Breast epithelium (tissue), 4 donors: Measurements from ENCODE around the gene PPM1G. TPM values are rescaled to one million over a fixed set of nuclear protein-coding genes. Genes with fewer than 3 reads are reported as not detected.
A peak's percentile ranks its signal among the peaks of the same experiment; 100 is the strongest.

Experiments used
- DNase-seq, 2 donors: peaks; one replicate each; pipeline ENCODE4 v3.0.0-alpha.2; 2019; ENCODE audit warnings: low spot score in 2 of 2
- H3K27ac ChIP-seq, 2 donors: fragments of 200-600 bp; sonication (generic) in 1 of 2; one replicate each; pipeline ENCODE4 v1.5.1; 2016 to 2019; ENCODE audit warnings: mild to moderate bottlenecking in 1 of 2
- H3K27me3 ChIP-seq, 2 donors: fragments of 200-600 bp; sonication (generic) in 1 of 2; one replicate each; pipeline versions ENCODE4 v1.5.1 to v1.6.0; 2017 to 2019; ENCODE audit warnings: control low read depth in 1 of 2, mild to moderate bottlenecking in 1 of 2
- H3K36me3 ChIP-seq: fragments of 200-600 bp; one replicate; pipeline ENCODE4 v1.5.1; 2019
- H3K4me1 ChIP-seq, 2 donors: fragments of 200-600 bp; sonication (generic); one replicate each; pipeline ENCODE4 v1.5.1; 2016 to 2019; ENCODE audit warnings: control low read depth in 1 of 2
- H3K4me3 ChIP-seq, 3 donors: fragments of 200-600 bp; sonication (generic); 1 replicate in 2 of 3; 2 replicates in 1 of 3; pipeline ENCODE4 v1.5.1; 2016 to 2019; ENCODE audit warnings: mild to moderate bottlenecking in 3 of 3, moderate library complexity in 2 of 3
- H3K9me3 ChIP-seq, 2 donors: fragments of 200-600 bp; sonication (generic) in 1 of 2; one replicate each; pipeline ENCODE4 v1.5.1; 2016 to 2019; ENCODE audit warnings: control low read depth in 1 of 2
- POLR2A ChIP-seq: fragments of 450-650 bp; IDR thresholded peaks from one replicate; pipeline ENCODE4 v1.6.1; 2016; ENCODE audit warnings: antibody characterized with exemption, mild to moderate bottlenecking, moderate library complexity
- POLR2AphosphoS5 ChIP-seq, 3 donors: sonication (generic); formaldehyde crosslinking; IDR thresholded peaks; one replicate each; pipeline ENCODE4 v1.6.1; 2017; ENCODE audit warnings: antibody characterized with exemption in 3 of 3
- intact Hi-C: fragments of 100-400 bp; cut with DNase I; formaldehyde crosslinking; loops from one replicate; pipeline ENCODE4 v1.15.1; 2023; ENCODE audit warnings: low total_unique reads
- total RNA-seq, 3 donors: library from RNA; depleted of rRNA; stranded (reverse); fragments of >200 nt; gene quantifications; one replicate each; pipeline ENCODE4 v1.1.0, GENCODE V29; 2016
- TF ChIP-seq, protein P1 (sequence below), 3 donors: fragments of 450-650 bp; IDR thresholded peaks; one replicate each; pipeline ENCODE4 v1.5.1; 2016 to 2017; ENCODE audit warnings: antibody characterized with exemption in 3 of 3, mild to moderate bottlenecking in 3 of 3, moderate library complexity in 3 of 3

Gene PPM1G
- total RNA-seq, 3 donors from 2014 or later: 46.2 to 59.0 (median 54.4) TPM

DNA sequence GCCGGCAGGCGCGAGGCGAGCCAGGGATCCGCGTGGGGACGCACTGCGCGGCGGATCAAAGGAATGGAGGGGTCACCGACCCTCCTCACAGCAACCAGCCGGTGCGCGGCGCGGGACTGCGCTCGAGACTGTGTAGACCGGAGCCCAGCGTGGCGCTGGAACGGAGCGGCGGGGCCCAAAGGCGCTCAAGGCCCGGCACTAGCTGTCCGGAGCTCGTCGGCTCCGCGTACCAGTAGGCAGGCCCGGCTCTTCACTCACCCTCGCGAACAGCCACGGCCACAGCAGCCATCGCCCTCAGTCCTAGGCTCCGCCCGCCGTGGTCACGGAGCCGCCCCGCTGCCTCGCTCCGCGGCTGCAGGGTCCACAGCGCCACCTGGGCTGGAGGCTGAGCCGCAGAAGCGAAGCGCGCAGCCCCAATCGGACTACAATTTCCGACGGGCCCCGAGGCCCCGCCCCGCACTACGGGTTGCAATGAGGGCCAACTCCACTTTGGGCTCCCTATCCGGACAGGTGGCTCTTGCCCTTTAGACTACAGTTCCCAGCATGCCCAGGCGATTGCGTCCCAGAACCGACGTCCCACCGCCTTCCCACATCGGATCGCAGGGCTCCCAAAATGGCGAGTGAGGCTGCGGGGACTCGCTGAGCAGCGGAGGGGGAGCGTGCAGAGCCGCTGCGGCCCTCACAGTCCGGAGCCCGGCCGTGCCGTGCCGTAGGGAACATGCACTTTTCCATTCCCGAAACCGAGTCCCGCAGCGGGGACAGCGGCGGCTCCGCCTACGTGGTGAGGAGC is 39.2 kb downstream of the PPM1G start, which contains the start of the genes EIF2B4 and SNX17:
EIF2B4 (minus strand) TSS at position 313 of the 790 bp plus-strand sequence; CDS start at position 289, 24 bp downstream.
SNX17 (plus strand) TSS at position 591 of the 790 bp plus-strand sequence; CDS start at position 719, 128 bp downstream.
- TF ChIP-seq POLR2AphosphoS5 (IDR thresholded peaks at IDR 0.05) (peak; percentile 84 to 95 (median 93)), POLR2A (peak; percentile 22)
- TF ChIP-seq, protein P1, sequence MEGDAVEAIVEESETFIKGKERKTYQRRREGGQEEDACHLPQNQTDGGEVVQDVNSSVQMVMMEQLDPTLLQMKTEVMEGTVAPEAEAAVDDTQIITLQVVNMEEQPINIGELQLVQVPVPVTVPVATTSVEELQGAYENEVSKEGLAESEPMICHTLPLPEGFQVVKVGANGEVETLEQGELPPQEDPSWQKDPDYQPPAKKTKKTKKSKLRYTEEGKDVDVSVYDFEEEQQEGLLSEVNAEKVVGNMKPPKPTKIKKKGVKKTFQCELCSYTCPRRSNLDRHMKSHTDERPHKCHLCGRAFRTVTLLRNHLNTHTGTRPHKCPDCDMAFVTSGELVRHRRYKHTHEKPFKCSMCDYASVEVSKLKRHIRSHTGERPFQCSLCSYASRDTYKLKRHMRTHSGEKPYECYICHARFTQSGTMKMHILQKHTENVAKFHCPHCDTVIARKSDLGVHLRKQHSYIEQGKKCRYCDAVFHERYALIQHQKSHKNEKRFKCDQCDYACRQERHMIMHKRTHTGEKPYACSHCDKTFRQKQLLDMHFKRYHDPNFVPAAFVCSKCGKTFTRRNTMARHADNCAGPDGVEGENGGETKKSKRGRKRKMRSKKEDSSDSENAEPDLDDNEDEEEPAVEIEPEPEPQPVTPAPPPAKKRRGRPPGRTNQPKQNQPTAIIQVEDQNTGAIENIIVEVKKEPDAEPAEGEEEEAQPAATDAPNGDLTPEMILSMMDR (IDR thresholded peaks at IDR 0.05): peak; percentile 13 to 65 (median 54)
- no peaks in the 10 kb centered on the region for H3K9me3 ChIP-seq
- H3K36me3 ChIP-seq: peaks cover 12% of the 10 kb centered on the region
- peak within 1 kb of the TSS; percentile 79 to 100 (median 95) for H3K4me3 ChIP-seq
- peak; percentile 99 for DNase-seq
- H3K27ac ChIP-seq: peak within 1 kb of the TSS; percentile 93 to 96
- H3K4me1 ChIP-seq: peaks cover 9 to 17% of the 10 kb centered on the region in 2 donors
- no peaks in the 10 kb centered on the region for H3K27me3 ChIP-seq
- intact Hi-C loops: no loop called here

DNA sequence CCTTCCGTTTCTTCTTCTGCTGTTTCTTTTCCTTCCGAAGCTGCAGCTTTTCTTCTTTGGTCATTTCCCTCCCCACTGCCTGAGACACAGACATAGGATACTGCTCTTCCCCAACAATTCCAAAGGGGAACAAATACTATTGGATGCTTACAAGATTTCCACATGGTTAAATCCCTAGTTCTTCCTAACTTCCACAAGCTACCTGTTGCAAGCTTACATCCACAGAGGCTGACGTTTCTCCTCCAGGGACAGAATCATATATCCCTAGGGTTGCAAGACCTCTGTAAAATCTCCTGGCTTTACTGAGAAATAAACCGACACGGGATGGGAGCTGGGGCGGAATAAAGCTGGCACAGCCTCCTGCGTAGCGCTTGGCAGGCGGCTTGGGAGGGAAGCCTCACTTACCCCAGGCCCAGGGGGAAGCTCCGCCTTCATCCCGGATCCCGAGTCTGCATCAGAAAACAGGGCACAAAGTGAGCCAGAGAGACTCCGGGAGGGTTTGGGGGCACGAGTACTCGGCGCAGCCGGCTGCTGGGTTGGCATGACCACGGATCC is 39.8 kb downstream of the PPM1G start:
- H3K27ac ChIP-seq: peak overlapping the region; percentile 93 to 96
- peak overlapping the region; percentile 79 to 100 (median 95) for H3K4me3 ChIP-seq
- H3K9me3 ChIP-seq: no peaks in the 10 kb centered on the region
- peaks cover 12% of the 10 kb centered on the region for H3K36me3 ChIP-seq
- TF ChIP-seq, protein P1 (IDR thresholded peaks at IDR 0.05): no peak
- TF ChIP-seq POLR2AphosphoS5 (IDR thresholded peaks at IDR 0.05): no peak
- TF ChIP-seq POLR2A: no peak
- H3K27me3 ChIP-seq: no peaks in the 10 kb centered on the region
- peaks cover 9 to 17% of the 10 kb centered on the region in 2 donors for H3K4me1 ChIP-seq
- intact Hi-C loops: no loop called here
- peak in 1 of 2 donors; percentile 52 for DNase-seq

DNA sequence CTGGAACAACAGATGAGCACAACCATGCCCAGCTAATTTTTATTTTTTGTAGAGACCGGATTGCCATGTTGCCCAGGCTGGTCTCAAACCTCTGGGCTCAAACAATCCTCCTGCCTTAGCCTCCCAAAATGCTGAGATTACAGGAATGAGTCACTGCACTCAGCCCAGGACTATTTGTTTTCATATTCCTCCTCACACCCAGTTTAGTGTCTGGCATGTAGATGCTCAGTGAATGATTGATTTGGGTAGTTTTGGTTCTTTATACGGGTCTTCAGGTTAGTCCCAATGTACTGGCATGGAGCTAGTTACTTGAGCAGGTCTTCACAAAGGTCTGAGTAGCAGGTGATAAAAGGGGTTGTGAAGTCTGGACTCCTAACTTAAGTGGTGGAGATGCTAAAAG is 45.5 kb downstream of the PPM1G start:
- Histone ChIP-seq H3K36me3 (peaks cover 12% of the 10 kb centered on the region), H3K4me1 (peaks cover 2 to 4% of the 10 kb centered on the region in 2 donors), H3K27ac (no peak overlapping the region), H3K27me3 (no peaks in the 10 kb centered on the region), H3K9me3 (no peaks in the 10 kb centered on the region), H3K4me3 (no peak overlapping the region)
- TF ChIP-seq, protein P1 (IDR thresholded peaks at IDR 0.05): no peak
- TF ChIP-seq POLR2A (no peak), POLR2AphosphoS5 (IDR thresholded peaks at IDR 0.05) (no peak)
- intact Hi-C loops: loop anchor here (5.0 kb wide), 1 partner anchor 63 kb away; the partner anchor contains the start of gene NRBP1
- no peak for DNase-seq

DNA sequence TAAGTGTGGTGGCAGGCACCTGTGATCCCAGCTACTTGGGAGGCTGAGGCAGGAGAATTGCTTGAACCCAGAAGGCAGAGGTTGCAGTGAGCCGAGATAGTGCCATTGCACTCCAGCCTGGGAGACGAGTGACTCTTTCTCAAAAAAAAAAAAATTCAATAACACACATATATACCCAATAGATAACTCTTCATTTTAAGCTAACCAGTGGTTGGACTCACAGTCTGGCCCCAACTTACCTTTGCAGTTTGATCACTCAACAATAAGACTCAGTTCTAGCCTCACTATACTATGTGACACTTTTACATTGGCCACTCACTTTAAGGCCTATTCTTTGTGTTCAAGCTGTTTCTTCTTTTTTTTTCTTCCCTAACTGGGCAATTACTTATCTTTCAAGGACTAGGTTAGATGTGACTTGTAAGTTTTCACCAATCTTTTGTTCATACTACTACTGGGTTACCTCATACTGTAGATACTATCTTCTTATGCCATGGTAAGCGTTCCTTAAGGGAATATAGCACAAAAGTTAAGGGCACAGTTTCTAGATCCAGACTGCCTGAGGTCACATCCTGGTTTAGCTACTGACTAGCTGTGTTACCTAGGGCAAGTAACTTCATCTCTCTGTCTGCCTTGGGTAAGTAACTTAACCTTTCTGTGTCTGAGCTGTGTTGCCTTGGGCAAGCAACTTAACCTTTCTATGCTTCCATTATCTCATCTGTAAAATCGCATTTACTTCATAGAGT is 46.5 kb downstream of the PPM1G start:
- TF ChIP-seq POLR2A: no peak
- intact Hi-C loops: loop anchor here (5.0 kb wide), 1 partner anchor 64 kb away; the partner anchor contains the start of gene NRBP1
- Histone ChIP-seq H3K27me3 (no peaks in the 10 kb centered on the region), H3K36me3 (peaks cover 12% of the 10 kb centered on the region), H3K4me3 (no peak overlapping the region), H3K4me1 (no peaks in the 10 kb centered on the region), H3K27ac (no peak overlapping the region), H3K9me3 (no peaks in the 10 kb centered on the region)
- no peak for DNase-seq

DNA sequence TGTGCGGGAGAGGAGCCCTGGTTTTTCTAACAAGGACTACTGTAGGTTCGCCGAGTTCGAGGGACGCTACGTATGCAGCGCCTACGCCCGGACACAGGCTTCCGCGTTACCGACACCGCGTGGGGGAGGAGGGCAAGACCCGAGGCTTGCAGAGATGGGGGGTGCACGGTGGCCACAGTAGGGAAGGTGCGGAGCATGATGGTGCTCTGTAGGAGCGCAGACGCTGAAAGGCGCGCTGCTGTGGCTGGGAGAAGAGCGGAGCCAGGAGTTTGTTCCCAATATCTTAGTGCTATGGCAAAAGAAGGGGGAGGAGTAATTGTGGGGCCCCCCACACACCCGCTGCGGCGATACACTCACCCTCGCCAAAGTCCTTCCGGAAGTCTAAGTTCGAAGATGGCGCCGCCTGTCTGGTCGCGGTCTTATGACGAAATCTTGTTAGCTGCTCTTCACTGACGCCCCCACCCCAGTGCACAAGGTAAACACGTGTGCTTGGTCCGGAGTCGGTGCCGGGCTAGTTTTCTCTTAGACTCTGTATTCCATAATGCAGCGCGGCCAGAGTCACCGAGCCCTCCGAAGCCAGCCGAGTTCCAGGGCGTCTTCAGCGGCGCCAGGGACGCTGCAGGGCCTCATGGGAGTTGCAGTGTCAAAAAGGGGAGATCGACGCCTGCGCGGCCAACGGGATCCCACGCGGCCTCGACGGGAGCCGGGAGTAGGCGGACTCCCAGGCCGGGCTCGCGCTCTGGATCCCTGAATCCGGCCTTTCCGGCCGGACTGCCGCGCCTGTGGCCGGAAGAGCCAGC is 52.8 kb downstream of the PPM1G start, which contains the start of gene GTF3C2:
GTF3C2 (minus strand) TSS at position 383 of the 800 bp plus-strand sequence. CDS start 13,210 bp downstream, outside the sequence.
- peak; percentile 94 to 95 for DNase-seq
- H3K27ac ChIP-seq: peak within 1 kb of the TSS; percentile 86 to 94
- H3K9me3 ChIP-seq: no peaks in the 10 kb centered on the region
- TF ChIP-seq, protein P1 (IDR thresholded peaks at IDR 0.05): no peak
- TF ChIP-seq POLR2AphosphoS5 (IDR thresholded peaks at IDR 0.05) (peak; percentile 65 to 87 (median 80)), POLR2A (peak; percentile 40)
- no peaks in the 10 kb centered on the region for H3K27me3 ChIP-seq
- H3K4me1 ChIP-seq: peaks cover 2 to 9% of the 10 kb centered on the region in 2 donors
- peak within 1 kb of the TSS; percentile 74 to 81 (median 75) for H3K4me3 ChIP-seq
- intact Hi-C loops: no loop called here
- no peaks in the 10 kb centered on the region for H3K36me3 ChIP-seq
